A549 (cell line): ENCODE results near the gene ST8SIA1.

Experiments
- BCL3 ChIP-seq: fragments of >200 bp; sonication (Bioruptor Twin); formaldehyde crosslinking; IDR thresholded peaks from 3 replicates; pipeline ENCODE4 v1.6.1; 2016
- CTCF ChIP-seq: fragments of >200 bp; sonication (Bioruptor Twin); formaldehyde crosslinking; IDR thresholded peaks from 3 replicates; pipeline ENCODE4 v1.5.1; 2016
- EP300 ChIP-seq, 2 experiments: fragments of >200 bp; sonication (Bioruptor Twin); formaldehyde crosslinking; IDR thresholded peaks; 2 replicates in 1 of 2; 3 replicates in 1 of 2; pipeline ENCODE4 v1.6.1; 2016 to 2017
- HOXB13 ChIP-seq: fragments of 250-450 bp; sonication (Bioruptor Pico); IDR thresholded peaks from 2 replicates; pipeline ENCODE4 v1.5.0; 2020; ENCODE audit warnings: low read depth, mild to moderate bottlenecking, moderate library complexity
- MYC ChIP-seq: IDR thresholded peaks from 2 replicates; pipeline ENCODE4 v1.6.1; 2012; ENCODE audit warnings: mild to moderate bottlenecking, inconsistent platforms, low read length, improper control_type of control experiment, borderline replicate concordance
- NR3C1 ChIP-seq: fragments of >200 bp; sonication (Bioruptor Twin); formaldehyde crosslinking; IDR thresholded peaks from 3 replicates; pipeline ENCODE4 v1.6.1; 2017
- POLR2A ChIP-seq: IDR thresholded peaks from 2 replicates; pipeline ENCODE4 v1.6.1; 2012; ENCODE audit warnings: mild to moderate bottlenecking, low read length
- POLR2AphosphoS2 ChIP-seq: conservative IDR thresholded peaks from 2 replicates; pipeline ENCODE4 v1.6.1; 2012; ENCODE audit warnings: low read length, improper control_type of control experiment, inconsistent platforms
- RAD21 ChIP-seq, 2 experiments: fragments of >200 bp in 1 of 2; sonication (Bioruptor Twin) in 1 of 2; formaldehyde crosslinking in 1 of 2; IDR thresholded peaks in 1 of 2; conservative IDR thresholded peaks in 1 of 2; 2 replicates in 1 of 2; 3 replicates in 1 of 2; pipeline ENCODE4 v1.6.1; 2012 to 2018; ENCODE audit warnings: inconsistent platforms in 1 of 2
- RFX5 ChIP-seq: fragments of 450-650 bp; IDR thresholded peaks from 2 replicates; pipeline ENCODE4 v1.7.1; 2014; ENCODE audit warnings: antibody characterized with exemption, mild to moderate bottlenecking, moderate library complexity

- no peak for TF ChIP-seq CTCF
- TF ChIP-seq POLR2A: no peak
- no peak for TF ChIP-seq EP300 (IDR thresholded peaks at IDR 0.05)
- no peak for TF ChIP-seq MYC
- TF ChIP-seq NR3C1: no peak
- TF ChIP-seq RAD21 (conservative IDR thresholded peaks at IDR 0.05 in 1 of 2, IDR thresholded peaks at IDR 0.05 in 1 of 2): no peak
- TF ChIP-seq RFX5: no peak
- TF ChIP-seq POLR2AphosphoS2: no peak
- TF ChIP-seq HOXB13 (CRISPR knock-in tag): no peak
- TF ChIP-seq BCL3: no peak
These were observed 104.2 kb downstream of the ST8SIA1 start for GRCh38 chr12:22230280-22230794.
